Subcutaneous adipose tissue (tissue), 4 donors: ENCODE results near the gene LMTK2. TPM values are rescaled to one million over a fixed set of nuclear protein-coding genes. Genes with fewer than 3 reads are reported as not detected.

Source experiments
- CTCF ChIP-seq: fragments of 450-650 bp; IDR thresholded peaks from one replicate; pipeline ENCODE4 v1.5.1; 2016; ENCODE audit warnings: low read depth, mild to moderate bottlenecking, control low read depth, antibody characterized with exemption, moderate library complexity
- total RNA-seq, 4 donors: library from RNA; depleted of rRNA; stranded (reverse); fragments of >200 nt; gene quantifications; one replicate each; pipeline ENCODE4 v1.1.0, GENCODE V29; 2016

Gene LMTK2
- total RNA-seq, 4 donors from 2014 or later: 7.3 to 15.4 (median 8.6) TPM

- no peak for TF ChIP-seq CTCF
Observed at GRCh38 chr7:98177553-98177952, 70.9 kb downstream of the LMTK2 start.

- TF ChIP-seq CTCF: no peak
Observed at GRCh38 chr7:98178321-98178720, 71.7 kb downstream of the LMTK2 start.

GRCh38 chr7:98178762-98179490, 72.3 kb downstream of the LMTK2 start:
- no peak for TF ChIP-seq CTCF

GRCh38 chr7:98180751-98181150, 74.1 kb downstream of the LMTK2 start:
- TF ChIP-seq CTCF: no peak

GRCh38 chr7:98185101-98185500, 78.4 kb downstream of the LMTK2 start:
- TF ChIP-seq CTCF: no peak

GRCh38 chr7:98186452-98187137, 79.9 kb downstream of the LMTK2 start:
- TF ChIP-seq CTCF: no peak

- no peak for TF ChIP-seq CTCF
Observed at GRCh38 chr7:98187138-98187502, 80.5 kb downstream of the LMTK2 start.
